ENCODE results near the gene PAGR1.
"Not testable (repeated sequence)": the region's sequence is repeated elsewhere in the genome, so short reads cannot be mapped to it uniquely, and the experiment has no call there.

Gene PAGR1

DNA sequence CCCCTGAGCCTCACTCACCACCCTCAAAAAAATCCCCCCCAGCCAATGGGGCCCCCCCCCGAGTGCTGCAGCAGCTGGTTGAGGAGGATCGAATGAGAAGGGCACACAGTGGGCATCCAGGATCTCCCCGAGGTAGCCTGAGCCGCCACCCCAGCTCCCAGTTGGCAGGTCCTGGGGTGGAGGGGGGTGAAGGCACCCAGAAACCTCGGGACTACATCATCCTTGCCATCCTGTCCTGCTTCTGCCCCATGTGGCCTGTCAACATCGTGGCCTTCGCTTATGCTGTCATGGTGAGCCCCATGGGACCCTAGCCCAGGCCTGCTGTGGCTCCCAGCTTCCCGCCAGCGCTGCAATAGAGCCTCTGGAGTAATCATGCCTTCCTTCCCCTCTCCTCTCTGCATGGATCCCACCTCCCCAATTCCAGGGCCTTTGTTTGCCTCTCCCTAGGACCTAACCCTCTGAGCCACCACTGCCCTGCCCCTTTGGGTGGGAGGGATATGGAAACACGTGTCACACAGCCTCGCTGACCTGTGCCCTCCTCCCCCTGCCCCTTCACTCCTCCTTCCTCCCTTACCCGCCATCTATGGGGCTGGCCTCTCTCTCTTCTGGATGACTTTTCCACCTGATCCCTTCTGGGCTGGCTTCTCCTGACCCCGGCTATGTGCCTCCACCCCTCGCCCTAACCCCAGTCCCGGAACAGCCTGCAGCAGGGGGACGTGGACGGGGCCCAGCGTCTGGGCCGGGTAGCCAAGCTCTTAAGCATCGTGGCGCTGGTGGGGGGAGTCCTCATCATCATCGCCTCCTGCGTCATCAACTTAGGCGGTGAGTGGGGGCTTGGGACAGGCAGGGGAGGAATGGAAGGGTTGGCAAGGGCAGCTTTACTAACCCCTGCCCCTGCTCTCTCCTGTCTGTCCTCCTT is 2.0 kb upstream of the PAGR1 start:
- no peak for DNase-seq

DNA sequence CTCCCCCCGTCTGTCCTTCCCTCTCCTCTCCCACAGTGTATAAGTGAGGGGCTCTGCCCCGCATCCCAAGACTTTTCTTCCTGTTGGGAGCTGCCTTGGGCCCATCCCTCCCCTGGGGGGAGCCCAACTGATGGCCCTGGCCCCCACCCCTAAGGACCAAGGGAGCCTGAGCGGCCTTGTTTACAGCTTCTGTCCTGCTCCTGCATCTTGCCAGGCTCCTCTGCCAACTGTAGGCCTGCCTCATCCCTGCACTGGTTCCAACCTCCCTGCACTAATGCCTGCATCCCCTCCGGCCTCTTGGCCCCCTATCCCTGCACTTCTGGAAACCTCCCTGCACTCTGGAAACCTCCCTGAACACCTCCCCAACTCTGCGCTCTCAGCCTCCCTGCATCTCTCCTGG is 1.4 kb upstream of the PAGR1 start:
- DNase-seq, result no peak

DNA sequence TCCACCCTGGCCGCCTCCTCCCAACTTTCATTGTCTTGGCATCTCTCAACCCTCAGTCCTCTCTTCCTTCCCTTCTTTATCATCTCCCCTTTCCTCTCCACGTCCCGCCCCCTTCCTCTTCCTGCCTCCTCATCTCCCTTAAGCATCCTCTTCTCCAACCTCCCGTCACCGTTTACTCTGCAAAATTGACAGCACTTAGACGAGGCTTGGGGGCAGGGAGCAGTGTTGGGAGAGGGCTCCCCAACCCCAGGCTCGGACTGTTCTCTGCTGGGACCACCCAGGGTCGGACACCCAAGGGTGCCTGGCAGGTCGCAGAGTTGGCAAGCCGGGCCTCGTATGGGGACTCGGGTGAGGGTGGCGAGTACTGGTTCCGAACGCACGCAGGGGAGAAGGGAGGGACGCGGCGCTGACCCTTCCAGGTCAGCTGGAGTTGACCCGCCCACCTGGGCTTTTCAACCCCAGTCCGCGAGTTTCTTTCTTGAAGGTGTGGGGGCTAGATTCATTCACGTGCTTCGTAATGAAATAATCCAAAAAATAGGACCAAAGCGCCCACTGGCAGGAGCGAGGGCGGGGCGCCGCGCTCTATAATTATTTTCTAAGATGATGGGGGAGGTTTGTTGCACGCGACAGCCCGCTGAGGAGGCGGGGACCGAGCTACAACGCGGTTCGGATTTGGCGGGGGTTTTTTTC is 775 bp upstream of the PAGR1 start:
- DNase-seq, result peak; percentile 68

DNA sequence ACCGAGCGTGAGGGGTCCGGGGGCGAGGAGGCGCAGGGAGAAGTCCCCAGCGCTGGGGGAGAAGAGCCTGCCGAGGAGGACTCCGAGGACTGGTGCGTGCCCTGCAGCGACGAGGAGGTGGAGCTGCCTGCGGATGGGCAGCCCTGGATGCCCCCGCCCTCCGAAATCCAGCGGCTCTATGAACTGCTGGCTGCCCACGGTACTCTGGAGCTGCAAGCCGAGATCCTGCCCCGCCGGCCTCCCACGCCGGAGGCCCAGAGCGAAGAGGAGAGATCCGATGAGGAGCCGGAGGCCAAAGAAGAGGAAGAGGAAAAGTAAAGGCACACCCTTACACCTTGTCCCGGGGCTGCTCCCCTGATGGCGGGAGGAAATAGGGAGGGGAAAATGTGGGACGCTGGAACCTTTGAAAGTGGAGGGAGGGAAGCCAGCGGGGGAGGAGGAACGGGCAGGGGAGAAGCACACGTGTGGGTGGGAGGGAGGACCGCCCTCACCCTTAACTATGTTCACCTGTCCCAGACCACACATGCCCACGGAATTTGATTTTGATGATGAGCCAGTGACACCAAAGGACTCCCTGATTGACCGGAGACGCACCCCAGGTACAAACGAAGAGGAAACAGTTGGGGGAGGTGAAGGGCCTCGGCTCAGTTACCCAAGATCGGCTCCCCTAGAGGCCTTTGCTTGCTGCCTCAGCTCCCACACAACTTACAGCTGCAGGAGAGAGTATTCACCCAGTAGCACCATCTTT is 916 bp downstream of the PAGR1 start:
- peak; percentile 84 for DNase-seq

DNA sequence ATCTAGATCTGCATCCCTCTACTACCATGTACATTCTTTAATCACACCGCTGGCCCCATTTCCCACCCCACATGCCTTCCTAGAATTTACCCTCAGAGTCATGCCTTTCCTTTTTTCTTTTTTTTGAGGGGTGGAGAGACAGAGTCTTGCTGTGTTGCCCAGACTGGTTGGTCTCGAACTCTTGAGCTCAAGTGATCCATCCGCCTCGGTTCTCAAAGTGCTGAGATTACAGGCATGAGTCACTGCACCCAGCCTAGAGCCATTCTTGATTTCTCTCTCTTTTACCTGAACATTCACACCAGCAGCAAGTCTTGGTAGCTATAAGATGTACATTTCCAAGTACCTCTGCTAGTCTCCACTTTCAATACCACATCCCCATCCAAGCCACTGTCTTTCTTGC is 2.1 kb downstream of the PAGR1 start:
- DNase-seq, result no peak

DNA sequence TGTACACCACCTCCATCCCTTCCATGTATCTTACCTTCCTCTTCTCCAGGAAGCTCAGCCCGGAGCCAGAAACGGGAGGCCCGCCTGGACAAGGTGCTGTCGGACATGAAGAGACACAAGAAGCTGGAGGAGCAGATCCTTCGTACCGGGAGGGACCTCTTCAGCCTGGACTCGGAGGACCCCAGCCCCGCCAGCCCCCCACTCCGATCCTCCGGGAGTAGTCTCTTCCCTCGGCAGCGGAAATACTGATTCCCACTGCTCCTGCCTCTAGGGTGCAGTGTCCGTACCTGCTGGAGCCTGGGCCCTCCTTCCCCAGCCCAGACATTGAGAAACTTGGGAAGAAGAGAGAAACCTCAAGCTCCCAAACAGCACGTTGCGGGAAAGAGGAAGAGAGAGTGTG is 3.6 kb downstream of the PAGR1 start:
- no peak for DNase-seq

DNA sequence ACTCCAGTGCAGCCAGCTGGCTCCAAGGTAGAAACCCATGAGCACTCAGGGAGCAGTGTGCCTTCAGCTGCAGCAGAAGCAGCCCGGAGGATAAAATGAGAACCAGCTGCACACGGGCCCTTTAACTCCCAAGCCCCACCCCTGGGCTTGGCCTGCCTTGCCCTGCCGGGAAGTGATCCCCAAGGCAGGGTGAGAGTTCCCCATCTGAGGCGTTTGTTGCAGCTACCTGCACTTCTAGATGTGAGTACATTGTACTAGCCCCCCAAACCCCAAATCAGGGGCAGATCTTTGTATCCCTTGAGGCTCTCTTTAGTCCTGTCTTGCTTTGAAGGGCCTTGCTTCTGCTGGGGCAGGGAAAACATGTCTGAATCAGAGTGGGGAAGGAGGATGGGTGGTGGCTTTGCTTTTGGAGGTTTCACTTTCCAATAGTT is 4.3 kb downstream of the PAGR1 start, which contains the start of gene MVP:
TSS of gene MVP (plus strand) at position 192 of the 431 bp plus-strand sequence. CDS start 10,088 bp downstream, outside the sequence.
- peak; percentile 77 for DNase-seq

DNA sequence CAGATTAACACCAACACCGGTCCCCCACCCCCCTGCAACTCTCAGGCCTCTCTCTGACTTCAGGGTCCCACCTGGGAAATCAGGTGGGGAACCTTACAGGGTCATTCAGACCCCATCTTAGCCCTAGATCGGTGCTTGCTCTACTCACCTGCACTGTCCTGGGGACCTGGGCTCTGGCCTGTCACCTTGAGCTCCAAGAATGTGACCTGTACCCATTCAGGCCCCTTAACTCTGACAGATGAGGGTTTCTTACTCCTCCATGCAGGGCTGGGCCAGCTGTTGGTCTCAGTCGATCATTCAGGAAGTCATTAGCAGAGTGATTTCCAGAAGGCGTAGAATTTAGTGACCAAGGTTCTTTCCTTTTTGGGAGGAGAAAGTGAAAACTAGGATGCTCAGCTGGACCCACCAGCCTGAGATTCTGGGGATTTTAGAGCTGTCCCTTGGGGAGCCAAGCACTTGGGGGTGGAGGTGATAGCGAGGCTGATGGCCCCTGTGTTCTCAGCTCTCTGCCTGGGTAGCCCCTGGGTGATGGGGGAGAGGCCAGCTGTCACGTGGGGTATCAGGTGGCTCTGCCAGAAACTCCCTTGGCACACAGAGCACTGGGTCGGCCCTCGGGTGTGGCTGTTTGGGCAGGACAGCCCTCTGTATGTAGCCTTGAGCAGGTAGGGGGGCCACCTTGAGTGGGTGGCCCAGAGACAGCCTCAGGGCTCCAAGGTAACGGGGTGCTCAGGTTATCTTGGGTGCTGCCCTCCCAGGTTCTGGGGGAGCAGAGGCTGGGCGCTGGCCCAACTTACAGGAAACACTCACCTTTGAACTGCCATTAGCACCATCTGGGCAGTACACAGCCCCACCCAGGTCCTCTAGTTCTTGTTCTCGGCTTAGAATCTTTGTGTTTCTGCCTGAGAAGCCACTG is 5.0 kb downstream of the PAGR1 start:
- DNase-seq, result no peak

DNA sequence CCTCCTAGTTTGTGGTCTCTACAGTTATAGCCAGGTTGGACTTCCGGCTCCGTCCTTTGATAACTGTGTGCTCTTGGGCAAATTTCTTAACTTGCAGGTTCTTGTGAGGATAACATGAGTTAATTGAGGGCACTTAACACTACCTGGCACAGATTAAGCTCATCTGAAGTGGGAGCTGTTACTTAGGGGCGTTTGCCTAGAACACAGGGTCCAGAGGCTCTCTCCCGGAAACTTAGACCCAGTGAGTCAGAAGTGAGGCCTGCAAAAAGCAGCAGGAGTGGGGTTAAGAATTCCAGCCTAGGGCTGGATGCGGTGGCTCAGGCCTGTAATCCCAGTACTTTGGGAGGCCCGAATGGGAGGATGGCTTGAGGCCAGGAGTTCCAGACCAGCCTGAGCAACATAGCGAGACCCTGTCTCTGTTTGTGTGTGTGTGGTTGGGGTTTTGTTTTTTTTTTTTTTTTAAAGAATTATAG is 5.7 kb downstream of the PAGR1 start:
- no peak for DNase-seq

DNA sequence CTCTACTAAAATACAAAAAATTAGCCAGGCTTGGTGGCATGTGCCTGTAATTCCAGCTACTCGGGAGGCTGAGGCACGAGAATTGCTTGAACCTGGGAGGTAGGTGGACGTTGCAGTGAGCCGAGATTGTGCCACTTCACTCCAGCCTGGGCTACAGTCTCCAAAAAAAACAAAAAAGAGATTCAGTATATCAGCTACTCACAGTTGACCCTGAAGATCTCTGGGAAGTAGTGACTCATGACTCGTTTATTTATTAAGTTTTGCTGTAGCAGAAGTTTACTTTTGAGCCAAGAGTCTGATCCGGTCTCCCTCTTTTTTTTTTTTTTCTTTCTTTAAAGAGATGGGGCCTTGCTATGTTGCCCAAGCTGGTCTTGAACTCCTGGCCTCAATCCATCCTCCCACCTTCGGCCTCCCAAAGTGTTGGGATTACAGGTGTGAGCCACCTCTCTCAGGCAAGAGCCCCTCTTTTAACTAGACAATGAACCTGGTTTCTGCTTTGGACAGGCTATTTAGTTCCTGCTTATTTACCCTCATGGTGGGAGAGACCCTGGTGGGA is 8.7 kb downstream of the PAGR1 start:
- DNase-seq, result peak; percentile 31

DNA sequence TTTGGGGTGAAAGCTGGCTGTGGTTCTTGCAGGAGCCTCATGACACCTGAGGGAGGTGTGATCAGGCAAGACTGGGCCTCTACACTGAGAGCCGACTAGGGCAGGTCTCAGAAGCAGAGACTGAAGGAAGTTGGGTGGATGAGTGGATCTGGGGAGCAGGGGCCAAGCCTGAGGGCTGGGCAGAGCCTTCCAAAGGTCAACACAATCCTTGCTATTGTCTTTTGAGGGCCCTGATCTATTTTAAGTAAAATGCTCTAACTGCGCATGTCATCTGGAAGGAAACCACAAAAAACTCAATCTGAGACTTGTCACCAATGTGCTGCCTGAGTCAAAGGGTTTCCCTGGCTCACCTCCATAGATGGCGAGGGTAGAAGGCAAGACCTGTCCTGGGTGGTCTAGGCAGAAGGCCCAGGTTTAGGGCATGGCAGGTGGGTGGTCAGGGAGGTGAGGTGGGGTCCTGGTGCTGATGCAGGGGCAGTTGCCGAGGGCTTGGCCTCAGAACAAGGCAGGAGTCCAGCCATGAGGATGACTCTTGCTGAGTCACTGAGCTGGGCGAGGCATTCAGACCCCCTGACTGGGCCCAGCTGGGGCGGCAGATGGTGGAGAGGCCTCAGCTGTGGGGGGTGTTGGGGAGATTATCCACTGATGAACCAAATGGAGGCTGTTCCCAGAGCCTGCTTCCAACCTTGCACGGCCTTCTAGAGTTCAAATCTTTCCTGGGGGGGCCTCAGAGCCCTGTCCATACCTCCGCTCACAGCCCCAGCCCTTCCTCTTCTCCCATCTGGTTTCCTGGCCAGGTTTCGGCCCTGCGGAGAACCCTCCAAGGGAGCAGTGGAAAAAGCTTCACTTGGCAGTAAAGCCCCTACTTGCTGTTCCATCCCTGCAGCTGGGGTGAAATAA is 9.4 kb downstream of the PAGR1 start:
- peak; percentile 34 for DNase-seq

DNA sequence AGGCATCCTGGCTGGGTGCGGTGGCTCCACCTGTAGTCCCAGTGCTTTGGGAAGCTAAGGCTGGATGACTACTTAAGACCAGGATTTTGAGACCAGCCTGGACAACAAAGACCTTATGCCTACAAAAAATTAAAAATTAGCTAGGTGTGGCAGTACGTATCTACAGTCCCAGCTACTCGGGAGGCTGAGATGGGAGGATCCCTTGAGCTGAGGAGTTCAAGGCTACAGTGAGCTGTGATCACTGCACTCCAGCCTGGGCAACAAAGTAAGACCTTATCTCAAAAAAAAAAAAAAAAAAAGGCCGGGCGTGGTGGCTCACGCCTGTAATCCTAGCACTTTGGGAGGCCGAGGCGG is 10.4 kb downstream of the PAGR1 start:
- no peak for DNase-seq

DNA sequence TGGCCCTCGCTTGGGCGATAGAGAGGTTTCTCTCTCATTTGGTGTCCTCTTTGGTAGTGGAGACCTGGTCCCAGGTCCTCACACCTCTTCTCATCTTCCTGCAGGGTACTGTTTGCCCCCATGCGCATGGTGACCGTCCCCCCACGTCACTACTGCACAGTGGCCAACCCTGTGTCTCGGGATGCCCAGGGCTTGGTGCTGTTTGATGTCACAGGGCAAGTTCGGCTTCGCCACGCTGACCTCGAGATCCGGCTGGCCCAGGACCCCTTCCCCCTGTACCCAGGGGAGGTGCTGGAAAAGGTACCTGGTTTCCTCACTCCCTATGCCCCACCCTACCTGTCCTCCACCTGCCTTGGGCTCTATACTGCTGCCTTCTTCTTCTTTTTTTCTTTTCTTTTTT is 14.8 kb downstream of the PAGR1 start:
- DNase-seq, result no peak

DNA sequence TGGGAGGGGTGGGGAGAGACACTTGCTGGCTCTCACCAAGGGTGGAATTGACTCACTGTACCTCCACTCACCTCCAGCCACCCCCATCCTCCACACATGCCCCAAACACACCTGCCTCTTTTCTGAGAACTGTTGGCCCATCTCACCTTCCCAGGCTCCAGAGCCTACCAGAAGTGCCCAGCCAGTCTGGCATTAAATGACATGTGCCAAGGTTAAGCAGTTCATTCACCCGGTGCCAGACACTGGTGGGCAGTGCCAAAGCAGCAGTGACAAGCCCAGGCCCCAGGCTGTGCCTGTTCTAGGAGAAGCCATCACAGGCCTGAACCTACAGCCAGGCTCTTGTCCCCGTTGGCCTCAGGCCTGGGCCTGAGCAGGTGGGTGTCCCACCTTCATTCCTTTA is 15.5 kb downstream of the PAGR1 start:
- DNase-seq, result no peak

DNA sequence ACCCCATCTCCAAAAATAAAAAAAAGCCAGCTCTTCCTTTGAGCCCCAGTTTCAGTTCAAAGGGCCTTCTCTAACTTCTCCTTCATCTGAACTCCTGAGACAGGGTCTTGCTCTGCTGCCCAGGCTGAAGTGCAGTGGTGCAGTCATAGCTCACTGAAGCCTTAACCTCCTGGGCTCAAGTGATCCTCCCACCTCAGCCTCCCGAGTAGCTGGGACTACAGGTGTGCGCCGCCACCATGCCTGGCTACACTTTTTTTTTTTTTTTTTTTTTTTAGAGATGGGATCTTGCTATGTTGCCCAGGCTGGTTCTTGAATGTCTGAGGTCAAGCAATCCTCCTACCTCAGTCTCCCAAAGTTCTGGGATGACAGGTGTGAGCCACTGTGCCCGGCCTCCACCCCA is 17.3 kb downstream of the PAGR1 start:
- not testable (repeated sequence) for DNase-seq

DNA sequence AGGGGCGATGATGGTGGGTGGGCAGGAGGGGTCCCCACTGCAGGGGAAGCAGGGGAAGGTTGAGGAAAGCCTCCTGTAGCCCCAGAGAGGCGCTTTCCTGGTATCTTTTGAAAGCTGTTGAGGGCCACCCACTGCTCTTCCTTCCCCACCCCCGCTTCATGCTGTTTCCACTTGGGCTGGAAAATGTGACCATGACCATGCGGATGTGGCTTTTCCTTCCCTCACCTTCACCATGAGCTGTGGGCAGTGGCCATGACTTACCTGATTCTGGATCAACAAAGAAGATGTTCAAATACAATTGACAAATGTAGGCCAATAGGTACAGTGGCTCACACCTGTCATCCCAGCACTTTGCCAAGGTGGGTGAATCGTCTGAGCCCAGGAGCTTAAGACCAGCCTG is 18.1 kb downstream of the PAGR1 start:
- no peak for DNase-seq

DNA sequence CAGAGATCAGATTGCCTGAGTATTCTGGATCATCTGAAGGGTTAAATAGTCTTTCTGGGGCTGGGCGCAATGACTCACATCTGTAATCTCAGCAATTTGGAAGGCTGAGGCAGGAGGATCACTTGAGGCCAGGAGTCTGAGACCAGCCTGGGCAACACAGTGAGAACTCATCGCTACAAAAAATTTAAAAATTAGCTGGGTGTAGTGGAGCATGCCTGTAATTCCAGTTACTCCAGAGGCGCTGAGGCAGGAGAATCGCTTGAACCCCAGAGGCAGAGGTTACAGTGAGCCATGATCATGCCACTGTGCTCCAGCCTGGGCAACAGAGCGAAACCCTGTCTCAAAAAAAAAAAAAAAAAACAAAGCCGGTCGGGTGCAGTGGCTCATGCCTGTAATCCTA is 20.0 kb downstream of the PAGR1 start:
- no peak for DNase-seq

DNA sequence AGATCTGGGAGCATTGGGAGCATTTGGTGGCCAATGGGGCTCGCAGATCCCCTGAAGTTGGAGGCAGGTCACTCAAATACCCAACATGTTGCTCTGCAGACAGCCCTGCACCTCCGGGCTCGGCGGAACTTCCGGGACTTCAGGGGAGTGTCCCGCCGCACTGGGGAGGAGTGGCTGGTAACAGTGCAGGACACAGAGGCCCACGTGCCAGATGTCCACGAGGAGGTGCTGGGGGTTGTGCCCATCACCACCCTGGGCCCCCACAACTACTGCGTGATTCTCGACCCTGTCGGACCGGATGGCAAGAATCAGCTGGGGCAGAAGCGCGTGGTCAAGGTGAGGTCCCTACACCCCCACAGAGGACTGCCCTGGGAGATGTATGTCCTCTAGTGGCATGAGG is 20.7 kb downstream of the PAGR1 start:
- DNase-seq, result no peak

DNA sequence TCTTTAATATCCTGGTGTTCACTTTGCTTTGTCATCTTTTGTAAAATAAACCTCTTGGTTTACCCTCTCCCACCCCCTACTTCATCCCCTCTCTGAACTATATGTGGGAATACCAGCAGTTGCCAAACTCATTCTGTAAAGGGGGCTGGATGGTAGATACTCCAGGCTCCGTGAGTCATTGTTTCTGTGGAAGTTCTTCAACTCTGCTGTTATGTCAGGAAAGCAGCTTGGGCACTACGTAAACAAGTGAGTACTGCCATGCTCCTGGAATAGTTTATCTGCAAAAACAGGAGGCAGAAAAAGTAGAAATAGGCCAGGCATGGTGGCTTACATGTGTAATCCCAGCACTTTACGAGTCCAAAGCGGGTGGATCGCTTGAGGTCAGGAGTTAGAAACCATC is 21.9 kb downstream of the PAGR1 start:
- DNase-seq, result no peak

DNA sequence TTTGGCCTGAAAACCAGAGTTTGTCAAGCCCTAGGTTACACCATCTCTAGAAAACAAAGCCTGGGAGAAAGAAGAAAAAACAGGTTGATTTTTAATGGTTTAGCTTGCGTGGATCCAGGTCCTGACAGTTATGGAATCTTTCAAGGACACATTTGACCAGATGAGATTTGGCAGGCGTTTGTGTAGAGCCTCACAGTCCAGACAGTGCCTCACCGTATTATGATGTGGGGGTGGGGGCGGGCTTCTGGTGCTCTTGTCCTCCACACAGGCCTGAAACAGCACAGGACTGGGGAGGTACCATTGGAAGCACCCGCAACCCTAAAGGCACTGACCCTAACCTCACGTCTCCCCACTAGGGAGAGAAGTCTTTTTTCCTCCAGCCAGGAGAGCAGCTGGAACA is 23.9 kb downstream of the PAGR1 start:
- no peak for DNase-seq

DNA sequence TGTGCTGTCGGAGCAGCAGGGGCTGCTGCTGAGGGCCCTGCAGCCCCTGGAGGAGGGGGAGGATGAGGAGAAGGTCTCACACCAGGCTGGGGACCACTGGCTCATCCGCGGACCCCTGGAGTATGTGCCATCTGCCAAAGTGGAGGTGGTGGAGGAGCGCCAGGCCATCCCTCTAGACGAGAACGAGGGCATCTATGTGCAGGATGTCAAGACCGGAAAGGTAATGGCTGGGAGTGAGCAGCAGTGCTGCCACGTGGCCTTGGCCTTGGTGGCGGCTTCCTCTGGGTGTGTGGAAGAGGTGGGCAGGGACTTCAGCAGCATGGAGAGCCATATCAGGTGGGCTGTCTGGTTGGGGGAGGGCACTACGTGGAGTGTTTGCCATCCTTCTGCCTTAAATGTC is 24.3 kb downstream of the PAGR1 start:
- DNase-seq, result no peak
